ENCODE measurements around the gene APBB3.

GRCh38 chr5:140573683-140574082, 9.3 kb upstream of the APBB3 start:
- TF ChIP-seq CTCF (IDR thresholded peaks at IDR 0.05) (no peak), POLR2A (IDR thresholded peaks at IDR 0.05) (no peak)

Data from thyroid gland (tissue), 4 donors.